Measurements from ENCODE around the gene PSEN2. TPM values are rescaled to one million over a fixed set of nuclear protein-coding genes. Genes with fewer than 3 reads are reported as not detected.

PSEN2 gene
- total RNA-seq, 2 experiments from 2014 or later: 0.81 to 1.2 TPM

DNA sequence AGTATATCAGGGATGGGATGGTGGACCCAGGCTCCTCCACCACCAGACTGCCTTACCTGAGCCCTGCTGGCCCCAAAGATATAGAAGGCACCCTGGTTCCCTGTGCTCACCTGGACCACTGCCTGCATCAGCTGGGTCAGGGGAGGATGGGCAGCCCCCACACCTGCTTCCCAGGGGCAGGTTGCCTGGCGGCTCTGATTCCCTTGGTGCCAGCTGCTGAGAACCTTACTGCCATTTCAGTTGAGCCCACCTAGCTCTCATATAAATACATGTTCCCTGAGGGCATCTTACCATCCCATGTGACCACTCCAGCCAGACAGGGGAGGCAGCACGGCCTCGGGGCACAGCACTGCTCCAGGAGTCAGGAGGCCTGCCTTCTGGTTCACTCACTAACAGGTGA lies 24.4 kb downstream of the PSEN2 start:
- TF ChIP-seq, protein P1, sequence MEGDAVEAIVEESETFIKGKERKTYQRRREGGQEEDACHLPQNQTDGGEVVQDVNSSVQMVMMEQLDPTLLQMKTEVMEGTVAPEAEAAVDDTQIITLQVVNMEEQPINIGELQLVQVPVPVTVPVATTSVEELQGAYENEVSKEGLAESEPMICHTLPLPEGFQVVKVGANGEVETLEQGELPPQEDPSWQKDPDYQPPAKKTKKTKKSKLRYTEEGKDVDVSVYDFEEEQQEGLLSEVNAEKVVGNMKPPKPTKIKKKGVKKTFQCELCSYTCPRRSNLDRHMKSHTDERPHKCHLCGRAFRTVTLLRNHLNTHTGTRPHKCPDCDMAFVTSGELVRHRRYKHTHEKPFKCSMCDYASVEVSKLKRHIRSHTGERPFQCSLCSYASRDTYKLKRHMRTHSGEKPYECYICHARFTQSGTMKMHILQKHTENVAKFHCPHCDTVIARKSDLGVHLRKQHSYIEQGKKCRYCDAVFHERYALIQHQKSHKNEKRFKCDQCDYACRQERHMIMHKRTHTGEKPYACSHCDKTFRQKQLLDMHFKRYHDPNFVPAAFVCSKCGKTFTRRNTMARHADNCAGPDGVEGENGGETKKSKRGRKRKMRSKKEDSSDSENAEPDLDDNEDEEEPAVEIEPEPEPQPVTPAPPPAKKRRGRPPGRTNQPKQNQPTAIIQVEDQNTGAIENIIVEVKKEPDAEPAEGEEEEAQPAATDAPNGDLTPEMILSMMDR (IDR thresholded peaks at IDR 0.05): no peak
- H3K4me3 ChIP-seq (ENCODE audit: low read length): no peak overlapping the region
- Mint-ChIP-seq H3K4me1 (ENCODE audit: low read depth) (no peaks in the 10 kb centered on the region), H3K36me3 (ENCODE audit: low read depth) (no peaks in the 10 kb centered on the region), H3K27me3 (no peaks in the 10 kb centered on the region), H3K27ac (no peak overlapping the region), H3K4me3 (no peak overlapping the region), H3K9me3 (no peaks in the 10 kb centered on the region)
- H3K4me1 ChIP-seq (ENCODE audit: insufficient read depth, low read length): no peaks in the 10 kb centered on the region
- ATAC-seq (ENCODE audit: poor library complexity) (no peak), DNase-seq (no peak)
- H3K9me3 ChIP-seq (ENCODE audit: control insufficient read depth in 1 of 2, insufficient read depth in 1 of 2, low read length in 2 of 2): no peaks in the 10 kb centered on the region
- H3K27ac ChIP-seq (ENCODE audit: low read depth in 1 of 2, low read length in 2 of 2): no peak overlapping the region
- no peaks in the 10 kb centered on the region for H3K27me3 ChIP-seq (ENCODE audit: control insufficient read depth in 1 of 2, insufficient read depth in 2 of 2, low read length in 2 of 2)
- CTCF ChIA-PET: no interaction called here
- no peaks in the 10 kb centered on the region for H3K36me3 ChIP-seq (ENCODE audit: insufficient read depth, low read length)
- POLR2A ChIA-PET: interaction anchor here (1.7 kb wide), 1 partner anchor 11 kb away, joined by 3 read pairs; no protein-coding TSS in a partner anchor
- intact Hi-C loops (cut with DNase I, micrococcal nuclease): no loop called here

DNA sequence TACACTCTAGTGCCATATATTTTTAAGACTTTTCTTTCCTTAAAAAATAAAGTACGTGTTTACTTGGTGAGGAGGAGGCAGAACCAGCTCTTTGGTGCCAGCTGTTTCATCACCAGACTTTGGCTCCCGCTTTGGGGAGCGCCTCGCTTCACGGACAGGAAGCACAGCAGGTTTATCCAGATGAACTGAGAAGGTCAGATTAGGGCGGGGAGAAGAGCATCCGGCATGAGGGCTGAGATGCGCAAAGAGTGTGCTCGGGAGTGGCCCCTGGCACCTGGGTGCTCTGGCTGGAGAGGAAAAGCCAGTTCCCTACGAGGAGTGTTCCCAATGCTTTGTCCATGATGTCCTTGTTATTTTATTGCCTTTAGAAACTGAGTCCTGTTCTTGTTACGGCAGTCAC lies 25.2 kb downstream of the PSEN2 start:
- no peak for ATAC-seq (ENCODE audit: poor library complexity)
- intact Hi-C loops (cut with DNase I, micrococcal nuclease): no loop called here
- H3K4me1 Mint-ChIP-seq (ENCODE audit: low read depth): no peaks in the 10 kb centered on the region
- H3K36me3 Mint-ChIP-seq (ENCODE audit: low read depth): no peaks in the 10 kb centered on the region
- TF ChIP-seq, protein P1 (IDR thresholded peaks at IDR 0.05): no peak
- H3K27ac Mint-ChIP-seq: no peak overlapping the region
- no peak for DNase-seq
- H3K27me3 ChIP-seq (ENCODE audit: control insufficient read depth in 1 of 2, insufficient read depth in 2 of 2, low read length in 2 of 2): no peaks in the 10 kb centered on the region
- H3K4me3 Mint-ChIP-seq: no peak overlapping the region
- H3K27ac ChIP-seq (ENCODE audit: low read depth in 1 of 2, low read length in 2 of 2): no peak overlapping the region
- H3K4me3 ChIP-seq (ENCODE audit: low read length): no peak overlapping the region
- H3K9me3 ChIP-seq (ENCODE audit: control insufficient read depth in 1 of 2, insufficient read depth in 1 of 2, low read length in 2 of 2): no peaks in the 10 kb centered on the region
- H3K27me3 Mint-ChIP-seq: no peaks in the 10 kb centered on the region
- H3K36me3 ChIP-seq (ENCODE audit: insufficient read depth, low read length): no peaks in the 10 kb centered on the region
- ChIA-PET POLR2A (no interaction called here), CTCF (no interaction called here)
- no peaks in the 10 kb centered on the region for H3K9me3 Mint-ChIP-seq
- no peaks in the 10 kb centered on the region for H3K4me1 ChIP-seq (ENCODE audit: insufficient read depth, low read length)

DNA sequence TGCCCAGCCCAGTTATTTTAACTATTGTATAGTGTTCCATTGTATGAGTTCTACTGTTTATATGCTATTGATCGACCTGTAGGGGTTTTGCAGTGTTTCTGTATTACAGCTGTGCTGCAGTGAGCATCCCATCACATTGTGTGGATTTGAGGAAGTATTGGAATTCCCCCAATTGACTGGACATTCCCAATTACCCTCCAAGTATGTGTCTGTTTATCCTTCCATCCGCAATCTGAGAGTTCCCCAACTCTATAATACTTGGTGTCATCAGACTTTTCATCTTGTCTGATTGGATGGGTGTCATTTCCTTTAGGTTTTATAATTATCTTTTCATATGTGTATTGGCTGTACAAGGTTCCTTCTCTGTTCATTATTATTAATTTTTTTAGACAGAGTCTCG lies 27.8 kb downstream of the PSEN2 start:
- Histone ChIP-seq H3K27ac (ENCODE audit: low read depth in 1 of 2, low read length in 2 of 2) (no peak overlapping the region), H3K4me1 (ENCODE audit: insufficient read depth, low read length) (no peaks in the 10 kb centered on the region), H3K4me3 (ENCODE audit: low read length) (no peak overlapping the region), H3K9me3 (ENCODE audit: control insufficient read depth in 1 of 2, insufficient read depth in 1 of 2, low read length in 2 of 2) (no peaks in the 10 kb centered on the region), H3K36me3 (ENCODE audit: insufficient read depth, low read length) (no peaks in the 10 kb centered on the region), H3K27me3 (ENCODE audit: control insufficient read depth in 1 of 2, insufficient read depth in 2 of 2, low read length in 2 of 2) (no peaks in the 10 kb centered on the region)
- POLR2A ChIA-PET: no interaction called here
- intact Hi-C loops (cut with DNase I, micrococcal nuclease): no loop called here
- Mint-ChIP-seq H3K27me3 (no peaks in the 10 kb centered on the region), H3K4me3 (no peak overlapping the region), H3K27ac (no peak overlapping the region), H3K4me1 (ENCODE audit: low read depth) (no peaks in the 10 kb centered on the region), H3K36me3 (ENCODE audit: low read depth) (no peaks in the 10 kb centered on the region), H3K9me3 (no peaks in the 10 kb centered on the region)
- CTCF ChIA-PET: no interaction called here
- DNase-seq: no peak
- ATAC-seq (ENCODE audit: poor library complexity): no peak
- TF ChIP-seq, protein P1 (IDR thresholded peaks at IDR 0.05): no peak
